ENCODE data around the gene TMEM135. TPM values are rescaled to one million over a fixed set of nuclear protein-coding genes. Genes with fewer than 3 reads are reported as not detected.

The TMEM135 gene
- total RNA-seq, 4 donors from 2014 or later, result 17.2 to 69.6 (median 33.0) TPM

- peaks cover 5 to 7% of the 10 kb centered on the region in 2 donors for H3K4me1 ChIP-seq
- no peaks in the 10 kb centered on the region for H3K36me3 ChIP-seq
- H3K4me3 ChIP-seq (replicated peaks in 1 of 3), result no peak overlapping the region
- intact Hi-C loops (cut with DNase I), result no loop called here
- H3K9me3 ChIP-seq, result no peaks in the 10 kb centered on the region
- DNase-seq, result no peak
- no peaks in the 10 kb centered on the region for H3K27me3 ChIP-seq
- WGBS, 2 donors, result 22 to 49% methylated on average over 2 of the region's 2 CpGs
- H3K27ac ChIP-seq, result no peak overlapping the region
- TF ChIP-seq POLR2A (IDR thresholded peaks at IDR 0.05) (no peak), CTCF (IDR thresholded peaks at IDR 0.05) (no peak)
Observed at GRCh38 chr11:87301785-87302540, 264.2 kb downstream of the TMEM135 start.

- no peak overlapping the region for H3K27ac ChIP-seq
- H3K9me3 ChIP-seq, result no peaks in the 10 kb centered on the region
- 79 to 86% methylated on average over 1 of the region's 1 CpG for WGBS, 2 donors
- TF ChIP-seq CTCF (IDR thresholded peaks at IDR 0.05) (no peak), POLR2A (IDR thresholded peaks at IDR 0.05) (no peak)
- no peak overlapping the region for H3K4me3 ChIP-seq (replicated peaks in 1 of 3)
- H3K4me1 ChIP-seq, result peaks cover 10 to 13% of the 10 kb centered on the region in 2 donors
- intact Hi-C loops (cut with DNase I), result no loop called here
- DNase-seq, result no peak
- no peaks in the 10 kb centered on the region for H3K27me3 ChIP-seq
- no peaks in the 10 kb centered on the region for H3K36me3 ChIP-seq
Observed at GRCh38 chr11:87304412-87304811, 266.7 kb downstream of the TMEM135 start.

- DNase-seq, result peak; percentile 72 to 75
- Histone ChIP-seq H3K36me3 (no peaks in the 10 kb centered on the region), H3K9me3 (no peaks in the 10 kb centered on the region), H3K4me3 (replicated peaks in 1 of 3) (no peak overlapping the region), H3K27me3 (no peaks in the 10 kb centered on the region), H3K4me1 (peaks cover 10 to 13% of the 10 kb centered on the region in 2 donors), H3K27ac (peak overlapping the region; percentile 19 to 63 (median 38))
- intact Hi-C loops (cut with DNase I), result no loop called here
- TF ChIP-seq POLR2A (IDR thresholded peaks at IDR 0.05) (no peak), CTCF (IDR thresholded peaks at IDR 0.05) (peak in 1 of 6 experiments; percentile 27)
- 45 to 65% methylated on average over 1 of the region's 1 CpG for WGBS, 2 donors
Observed at GRCh38 chr11:87306262-87306851, 268.6 kb downstream of the TMEM135 start.

- TF ChIP-seq CTCF (IDR thresholded peaks at IDR 0.05) (no peak), POLR2A (IDR thresholded peaks at IDR 0.05) (no peak)
- Histone ChIP-seq H3K9me3 (no peaks in the 10 kb centered on the region), H3K4me1 (peaks cover 10 to 13% of the 10 kb centered on the region in 2 donors), H3K27ac (peak overlapping the region; percentile 19 to 63 (median 38)), H3K27me3 (no peaks in the 10 kb centered on the region), H3K36me3 (no peaks in the 10 kb centered on the region), H3K4me3 (replicated peaks in 1 of 3) (no peak overlapping the region)
- DNase-seq, result no peak
- intact Hi-C loops (cut with DNase I), result no loop called here
- WGBS, 2 donors, result 28 to 71% methylated on average over 1 of the region's 1 CpG
Observed at GRCh38 chr11:87307101-87307500, 269.4 kb downstream of the TMEM135 start.

GRCh38 chr11:87315229-87315628, 277.5 kb downstream of the TMEM135 start:
- 97 to 99% methylated on average over 2 of the region's 2 CpGs for WGBS, 2 donors

More at GRCh38 chr11:87315229-87315628, 277.5 kb downstream of the TMEM135 start:
- no peaks in the 10 kb centered on the region for H3K4me1 ChIP-seq
- intact Hi-C loops (cut with DNase I), result no loop called here
- H3K27me3 ChIP-seq, result no peaks in the 10 kb centered on the region
- H3K36me3 ChIP-seq, result peaks cover 0 to 4% of the 10 kb centered on the region in 2 donors
- no peak overlapping the region for H3K4me3 ChIP-seq (replicated peaks in 1 of 3)
- no peak for DNase-seq
- no peak overlapping the region for H3K27ac ChIP-seq
- no peak for TF ChIP-seq POLR2A (IDR thresholded peaks at IDR 0.05)
- no peak for TF ChIP-seq CTCF (IDR thresholded peaks at IDR 0.05)
- H3K9me3 ChIP-seq, result no peaks in the 10 kb centered on the region

Measured in thyroid gland (tissue), 4 donors.